ENCODE results near the gene NUP93. TPM values are rescaled to one million over a fixed set of nuclear protein-coding genes. Genes with fewer than 3 reads are reported as not detected.

Gene NUP93
- total and polyA plus RNA-seq, 2 of the 8 experiments (the other 6 are each of a cell fraction or from before 2014, with no cell fraction given): 147 to 201 TPM

- Histone ChIP-seq H3K56ac (replicated peaks; ENCODE audit: insufficient read length, low read depth, low read length) (no peak overlapping the region), H3K36me3 (ENCODE audit: control insufficient read depth in 2 of 4, insufficient read depth in 4 of 4, low read length in 3 of 4) (no peaks in the 10 kb centered on the region), H4K20me1 (replicated peaks in 1 of 2; ENCODE audit: control insufficient read depth in 1 of 2, insufficient read depth in 2 of 2, low read length in 2 of 2) (no peaks in the 10 kb centered on the region), H3K14ac (ENCODE audit: insufficient read length) (no peak overlapping the region), H3K9me3 (ENCODE audit: insufficient read depth in 2 of 2, low read depth in 1 of 2, low read length in 1 of 2) (no peaks in the 10 kb centered on the region; a peak in 1 of 4 replicates), H3K9ac (replicated peaks in 1 of 4; ENCODE audit: extremely low read depth in 1 of 4, low read depth in 3 of 4, low read length in 3 of 4) (no peak overlapping the region), H3K4me2 (ENCODE audit: insufficient read depth in 1 of 2, low read depth in 2 of 2, low read length in 2 of 2) (no peak overlapping the region), H3K79me1 (ENCODE audit: low read depth, low read length) (no peaks in the 10 kb centered on the region), H4K8ac (ENCODE audit: extremely low read depth, insufficient read depth, low read length) (no peak overlapping the region; the same call in 1 of the 2 replicates), H3K27me3 (replicated peaks in 1 of 4; ENCODE audit: control insufficient read depth in 3 of 4, extremely low read depth in 1 of 4, insufficient read depth in 3 of 4, low read length in 3 of 4) (no peaks in the 10 kb centered on the region), H4K5ac (ENCODE audit: insufficient read length, low read depth, low read length) (no peak overlapping the region), H3K23me2 (ENCODE audit: low read depth, low read length) (no peaks in the 10 kb centered on the region), H2BK12ac (ENCODE audit: low read depth, low read length) (no peak overlapping the region), H3K4me3 (ENCODE audit: extremely low read depth in 1 of 4, insufficient read depth in 2 of 4, low read depth in 3 of 4, low read length in 4 of 4) (no peak overlapping the region), H2BK20ac (ENCODE audit: low read length) (no peak overlapping the region), H3K4ac (replicated peaks; ENCODE audit: insufficient read length, low read depth, low read length) (no peak overlapping the region), H2AFZ (ENCODE audit: low read length) (no peak overlapping the region), H3K18ac (ENCODE audit: extremely low read depth, low read length) (no peak overlapping the region), H4K91ac (replicated peaks; ENCODE audit: insufficient read length, low read length) (no peak overlapping the region), H3K4me1 (replicated peaks in 1 of 4; ENCODE audit: control insufficient read depth in 3 of 4, insufficient read depth in 4 of 4, low read length in 3 of 4) (peaks cover 0 to 11% (median 2%) of the 10 kb centered on the region in 4 experiments; a peak in 4 of 7 replicates), H3K23ac (ENCODE audit: insufficient read length) (no peak overlapping the region), H3K27ac (ENCODE audit: low read depth, low read length) (no peak overlapping the region), H3K79me2 (ENCODE audit: control insufficient read depth in 1 of 2, insufficient read depth in 2 of 2, low read length in 2 of 2) (no peaks in the 10 kb centered on the region), H2BK120ac (replicated peaks; ENCODE audit: low read depth, low read length) (no peak overlapping the region), H2AK5ac (ENCODE audit: low read depth, low read length) (no peak overlapping the region), H2BK5ac (ENCODE audit: low read depth, low read length) (no peak overlapping the region), H2BK15ac (ENCODE audit: low read length) (no peak overlapping the region)
- DNase-seq (ENCODE audit: low read depth in 1 of 2, low spot score in 2 of 2): no peak
- no peak for FAIRE-seq
- WGBS, 2 experiments (ENCODE audit: extremely low coverage in 1 of 2, insufficient coverage in 1 of 2, insufficient read length in 1 of 2, insufficient replicate concordance in 2 of 2, low coverage in 1 of 2, low lambda C conversion rate in 2 of 2, missing lambda C conversion rate in 1 of 2): 87% methylated on average over 6 of the region's 6 CpGs; no CpG with 5 or more reads in 1 of the 2 experiments
- ChIA-PET CTCF (ENCODE audit: partially characterized antibody) (interaction anchor here (1.0 to 10.8 kb wide), 6 partner anchors 10 to 109 kb away, joined by 3 to 102 read pairs (median 4); partner anchors contain the start of gene SLC12A3), POLR2A (ENCODE audit: partially characterized antibody) (no interaction called here)
- no peak for TF ChIP-seq ATF2 (IDR thresholded peaks at IDR 0.05; ENCODE audit: low read length)
- TF ChIP-seq HDAC2 (IDR thresholded peaks at IDR 0.05; ENCODE audit: borderline replicate concordance in 1 of 2, low read depth in 2 of 2, low read length in 2 of 2): no peak
- no peak for TF ChIP-seq SAP30 (IDR thresholded peaks at IDR 0.05; ENCODE audit: insufficient read depth, insufficient replicate concordance, low read length)
- no peak for TF ChIP-seq EP300 (IDR thresholded peaks at IDR 0.05; ENCODE audit: borderline replicate concordance in 1 of 2, low read depth in 2 of 2, low read length in 2 of 2)
- no peak for TF ChIP-seq JUN (IDR thresholded peaks at IDR 0.05; ENCODE audit: low read depth, low read length)
Observed at GRCh38 chr16:56855201-56855600, 125.3 kb downstream of the NUP93 start.

All from H1 (cell line).